Stimulated activated CD8-positive, alpha-beta memory T cell treated with anti-CD3 and anti-CD28 coated beads, Interleukin-4, amount 100 ng/mL, for 48 hours (primary cell): ENCODE results near the gene THAP9.
"Not testable (repeated sequence)": the region's sequence is repeated elsewhere in the genome, so short reads cannot be mapped to it uniquely, and the experiment has no call there.

ENCODE experiments used
- DNase-seq: peaks from one replicate; pipeline ENCODE4 v3.0.0-alpha.2; 2020

THAP9 gene, protein sequence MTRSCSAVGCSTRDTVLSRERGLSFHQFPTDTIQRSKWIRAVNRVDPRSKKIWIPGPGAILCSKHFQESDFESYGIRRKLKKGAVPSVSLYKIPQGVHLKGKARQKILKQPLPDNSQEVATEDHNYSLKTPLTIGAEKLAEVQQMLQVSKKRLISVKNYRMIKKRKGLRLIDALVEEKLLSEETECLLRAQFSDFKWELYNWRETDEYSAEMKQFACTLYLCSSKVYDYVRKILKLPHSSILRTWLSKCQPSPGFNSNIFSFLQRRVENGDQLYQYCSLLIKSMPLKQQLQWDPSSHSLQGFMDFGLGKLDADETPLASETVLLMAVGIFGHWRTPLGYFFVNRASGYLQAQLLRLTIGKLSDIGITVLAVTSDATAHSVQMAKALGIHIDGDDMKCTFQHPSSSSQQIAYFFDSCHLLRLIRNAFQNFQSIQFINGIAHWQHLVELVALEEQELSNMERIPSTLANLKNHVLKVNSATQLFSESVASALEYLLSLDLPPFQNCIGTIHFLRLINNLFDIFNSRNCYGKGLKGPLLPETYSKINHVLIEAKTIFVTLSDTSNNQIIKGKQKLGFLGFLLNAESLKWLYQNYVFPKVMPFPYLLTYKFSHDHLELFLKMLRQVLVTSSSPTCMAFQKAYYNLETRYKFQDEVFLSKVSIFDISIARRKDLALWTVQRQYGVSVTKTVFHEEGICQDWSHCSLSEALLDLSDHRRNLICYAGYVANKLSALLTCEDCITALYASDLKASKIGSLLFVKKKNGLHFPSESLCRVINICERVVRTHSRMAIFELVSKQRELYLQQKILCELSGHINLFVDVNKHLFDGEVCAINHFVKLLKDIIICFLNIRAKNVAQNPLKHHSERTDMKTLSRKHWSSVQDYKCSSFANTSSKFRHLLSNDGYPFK

GRCh38 chr4:82900411-82901182 is at the start of gene THAP9:
Gene THAP9 (plus strand): TSS chr4:82900735. CDS start chr4:82900803, 68 bp downstream.
- peak; percentile 96 for DNase-seq

DNA sequence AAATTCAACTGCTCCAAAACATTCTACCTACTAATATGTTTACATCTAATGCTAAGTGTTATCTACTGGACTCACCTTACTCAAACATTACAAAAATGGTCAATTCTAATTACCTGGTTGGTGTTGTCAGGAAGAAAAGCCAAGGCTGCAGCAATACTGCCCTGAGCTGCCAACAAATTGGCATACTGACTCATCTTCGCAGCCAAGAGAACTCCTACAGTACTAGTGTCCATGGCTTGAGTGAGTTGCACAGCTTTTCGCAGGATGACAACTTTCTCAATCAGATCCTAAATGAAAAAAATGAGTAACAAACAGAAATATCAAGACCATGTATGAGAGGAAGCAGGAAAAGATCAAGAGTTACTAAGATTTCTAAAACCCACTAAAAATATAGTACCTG is 49.2 kb upstream of the THAP9 start:
- DNase-seq = no peak

DNA sequence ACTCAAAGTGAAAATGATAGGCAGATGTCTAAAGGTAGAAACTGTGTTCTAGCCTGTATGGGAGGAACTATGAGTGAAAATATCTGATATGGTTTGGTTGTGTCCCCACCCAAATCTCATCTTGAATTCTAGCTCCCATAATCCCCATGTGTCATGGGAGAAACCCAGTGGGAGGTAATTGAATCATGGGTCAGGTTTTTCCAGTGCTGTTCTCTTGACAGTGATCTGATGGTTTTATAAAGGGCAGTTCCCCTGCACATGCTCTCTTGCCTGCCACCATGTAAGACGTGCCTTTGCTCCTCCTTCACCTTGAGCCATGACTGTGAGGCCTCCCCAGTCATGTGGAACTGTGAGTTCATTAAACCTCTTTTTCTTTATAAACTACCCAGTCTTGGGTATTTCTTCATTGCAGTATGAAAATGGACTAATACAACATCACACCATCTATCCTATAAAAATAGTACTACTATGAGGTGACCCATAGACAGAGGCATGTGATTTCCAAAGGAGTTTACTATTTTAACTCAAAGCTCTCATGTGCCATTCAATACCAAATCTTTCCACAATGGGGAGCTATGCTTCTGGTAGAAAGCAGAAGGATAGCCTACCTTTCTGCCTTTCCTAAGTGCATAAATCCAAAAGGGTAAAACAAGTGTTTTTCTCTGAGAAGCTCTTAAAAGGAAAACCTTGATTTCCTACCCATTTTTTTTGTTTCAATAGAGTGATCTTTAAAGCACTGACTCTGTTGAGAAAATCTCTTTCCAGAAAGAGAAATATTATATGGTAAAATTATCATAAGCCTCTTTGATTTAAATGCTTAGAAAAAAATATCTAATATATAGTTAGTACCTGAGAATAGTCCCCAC is 48.4 kb upstream of the THAP9 start:
- no peak for DNase-seq

DNA sequence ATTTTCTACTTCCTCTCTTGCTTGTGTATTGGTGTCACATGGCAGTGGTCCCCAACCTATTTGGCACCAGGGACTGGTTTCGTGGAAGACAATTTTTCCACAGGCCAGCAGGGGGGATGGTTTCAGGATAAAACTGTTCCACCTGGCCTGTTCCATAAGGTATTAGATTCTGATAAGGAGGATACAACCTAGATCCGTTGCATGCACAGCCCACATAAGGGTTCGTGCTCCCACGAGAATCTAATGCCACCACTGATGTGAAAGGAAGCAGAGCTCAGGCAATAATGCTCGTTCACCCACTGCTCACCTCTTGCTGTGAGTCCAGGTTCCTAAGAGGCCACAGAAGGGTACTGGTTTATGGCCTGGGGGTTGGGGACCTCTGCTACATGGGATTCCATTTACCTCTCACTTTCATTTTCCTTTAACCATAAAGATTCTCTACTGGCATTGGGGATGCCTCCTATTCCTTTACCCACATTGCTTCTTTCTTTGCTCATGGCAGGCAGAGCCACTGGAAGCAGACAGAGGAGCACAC is 47.7 kb upstream of the THAP9 start:
- DNase-seq = no peak

DNA sequence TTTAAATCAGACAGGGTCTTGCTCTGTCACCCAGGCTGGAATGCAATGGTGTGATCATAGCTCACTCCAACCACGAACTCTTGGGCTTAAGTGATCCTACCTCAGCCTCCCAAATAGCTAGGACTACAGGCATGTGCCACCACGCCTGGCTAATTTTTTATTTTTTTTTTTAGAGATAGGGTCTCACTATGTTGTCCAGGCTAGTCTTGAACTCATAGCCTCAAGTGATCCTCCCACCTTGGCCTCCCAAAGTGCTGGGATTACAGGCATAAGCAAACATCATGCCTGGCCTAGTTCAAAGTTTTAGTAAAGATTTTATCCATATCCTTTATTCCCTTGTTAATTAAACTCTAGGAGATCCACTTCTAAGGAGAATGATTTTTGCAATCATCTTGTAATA is 40.0 kb upstream of the THAP9 start:
- DNase-seq = not testable (repeated sequence)

GRCh38 chr4:82861529-82861928 is 39.0 kb upstream of the THAP9 start:
- no peak for DNase-seq

- DNase-seq = peak; percentile 28
Measured at GRCh38 chr4:82864336-82864979, 36.1 kb upstream of the THAP9 start.

- DNase-seq = no peak
Measured at GRCh38 chr4:82865592-82865991, 34.9 kb upstream of the THAP9 start.

GRCh38 chr4:82866033-82866432 is 34.5 kb upstream of the THAP9 start:
- DNase-seq = not testable (repeated sequence)

GRCh38 chr4:82866706-82867385 is 33.7 kb upstream of the THAP9 start:
- no peak for DNase-seq

DNA sequence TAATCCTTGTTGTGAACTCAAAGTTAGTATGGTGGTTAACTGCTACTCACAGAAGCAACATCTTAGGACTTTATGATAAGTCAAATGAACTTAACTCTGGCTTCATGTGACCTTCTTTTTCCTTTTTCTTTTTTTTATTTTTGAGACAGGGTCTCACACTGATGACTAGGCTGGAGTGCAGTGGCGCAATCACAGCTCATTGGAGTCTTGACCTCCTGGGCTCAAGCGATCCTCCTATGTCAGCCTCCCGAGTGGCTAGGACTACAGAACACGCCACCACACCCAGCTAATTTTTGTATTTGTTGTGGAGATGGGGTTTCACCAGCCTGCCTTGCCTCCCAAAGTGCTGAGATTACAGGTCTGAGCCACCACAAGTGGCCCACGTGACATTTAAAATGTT is 32.0 kb upstream of the THAP9 start:
- DNase-seq = no peak

DNA sequence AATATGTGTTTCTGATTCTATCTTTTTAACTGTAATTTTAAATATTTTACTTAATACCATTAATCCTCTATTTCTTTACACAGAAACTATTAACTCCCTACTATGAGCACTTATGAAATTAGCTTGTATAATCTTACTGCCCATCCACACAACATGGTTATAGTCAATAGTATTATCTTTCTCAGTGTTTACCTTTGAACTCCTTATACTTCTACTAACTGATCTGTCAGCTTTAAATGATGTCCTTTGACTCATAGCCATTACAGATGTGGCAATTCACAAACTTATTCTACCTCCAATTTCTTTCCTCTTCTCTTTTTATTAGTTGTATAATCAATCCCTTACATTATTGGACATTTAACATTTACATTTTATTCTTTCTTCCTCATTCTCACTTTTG is 15.1 kb upstream of the THAP9 start:
- DNase-seq = no peak

- DNase-seq = no peak
Measured at GRCh38 chr4:82886147-82886942, 14.2 kb upstream of the THAP9 start.

DNA sequence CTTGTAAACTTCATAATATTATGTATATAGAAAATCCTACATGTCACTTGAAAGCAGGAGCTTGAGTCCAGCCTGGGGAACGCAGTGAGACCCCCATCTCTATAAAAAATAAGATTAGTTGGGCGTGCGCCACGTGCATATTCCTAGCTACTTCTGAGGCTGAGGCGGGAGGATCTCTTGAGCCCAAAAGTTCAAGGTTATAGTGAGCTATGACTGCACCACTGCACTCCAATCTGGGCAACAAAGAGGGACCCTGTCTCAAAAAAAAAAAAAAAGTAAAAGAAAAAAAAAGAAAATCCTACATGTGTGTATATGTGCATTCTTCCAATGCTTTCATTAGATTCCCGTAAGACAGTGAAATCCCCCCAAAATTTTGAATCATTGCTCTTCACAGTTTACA is 11.2 kb upstream of the THAP9 start:
- DNase-seq = no peak

- DNase-seq = no peak
Measured at GRCh38 chr4:82890528-82890900, 10.0 kb upstream of the THAP9 start.

GRCh38 chr4:82890901-82891706 is 9.4 kb upstream of the THAP9 start, which contains the start of gene SEC31A:
Gene SEC31A (minus strand): TSS chr4:82891153. CDS start chr4:82881936, 9,217 bp downstream.
- peak; percentile 98 for DNase-seq

DNA sequence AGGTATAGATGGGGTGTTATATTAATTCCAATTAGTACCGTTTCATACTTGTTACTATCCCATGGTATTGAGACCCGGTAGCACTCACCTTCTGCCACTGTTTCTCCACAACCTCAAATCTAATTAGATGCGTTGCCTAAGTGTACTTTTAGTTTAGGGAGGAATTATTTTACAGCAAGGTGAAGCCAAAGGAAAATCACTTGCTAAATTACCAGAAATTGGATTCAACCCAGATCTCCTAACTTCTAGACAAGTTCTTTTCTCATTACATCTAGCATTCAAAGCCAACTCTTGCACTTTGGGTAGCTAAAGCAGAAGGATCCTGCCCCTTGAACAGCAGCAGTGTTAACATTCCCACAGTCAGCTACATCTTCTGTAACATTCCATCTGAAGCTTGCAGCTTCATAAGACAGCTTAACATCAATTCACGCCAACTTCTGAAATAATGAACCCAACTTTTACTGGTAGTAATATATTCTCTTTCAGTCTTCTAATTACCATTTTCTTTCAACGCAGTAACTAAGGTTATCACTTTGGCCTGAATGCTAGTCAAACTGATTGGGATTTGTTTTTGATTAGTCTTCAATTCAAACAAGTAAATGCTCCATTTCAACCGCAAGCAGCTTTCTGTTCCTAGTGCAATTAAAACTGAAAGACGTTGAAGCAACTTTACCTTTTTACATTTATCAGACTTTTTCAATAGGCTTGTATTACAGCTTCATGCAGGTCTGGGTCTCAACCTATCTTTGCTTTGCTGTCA is 8.6 kb upstream of the THAP9 start:
- no peak for DNase-seq

DNA sequence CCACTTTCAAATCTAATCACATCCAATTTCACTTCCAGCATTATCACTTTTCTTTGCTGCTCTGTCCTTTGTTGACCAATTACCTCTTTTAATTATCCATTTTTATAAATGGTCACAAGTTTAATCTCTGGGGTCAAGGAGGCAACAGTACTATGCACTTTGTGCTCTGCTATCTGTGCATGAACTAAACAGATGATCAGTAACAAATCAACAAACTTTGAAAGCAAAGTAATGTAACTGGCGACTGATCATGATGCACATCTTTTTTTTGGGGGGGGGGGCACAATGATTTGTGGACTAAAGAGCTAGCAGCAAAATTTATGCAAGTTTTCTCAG is 8.1 kb upstream of the THAP9 start:
- no peak for DNase-seq
